Measurements from ENCODE around the gene HEATR1. TPM values are rescaled to one million over a fixed set of nuclear protein-coding genes. Genes with fewer than 3 reads are reported as not detected.
"Not testable (repeated sequence)": the region's sequence is repeated elsewhere in the genome, so short reads cannot be mapped to it uniquely, and the experiment has no call there.

HEATR1 gene
- total RNA-seq, 1 donor from 2014 or later: 34.6 TPM

DNA sequence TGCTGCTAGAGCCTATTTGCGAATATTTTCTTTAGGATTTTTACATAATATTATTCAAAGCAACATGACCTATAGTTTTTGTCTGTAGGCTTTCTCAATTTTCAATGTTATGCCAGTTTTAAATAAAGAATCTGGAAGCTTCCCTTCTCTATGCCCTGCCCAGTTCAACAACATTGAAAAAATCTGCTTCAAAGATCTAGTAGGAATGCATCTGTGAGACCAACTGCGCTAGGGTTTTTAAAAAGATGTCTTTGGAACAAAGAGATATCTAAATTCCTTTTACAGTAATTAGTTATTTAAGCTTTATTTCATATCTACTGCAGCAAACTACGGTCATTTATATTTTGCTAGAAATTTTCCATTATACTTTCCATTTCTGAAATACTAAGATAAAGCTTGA, 25.7 kb downstream of the HEATR1 start:
- Mint-ChIP-seq H3K4me3 (ENCODE audit: unreplicated experiment) (no peak overlapping the region), H3K36me3 (ENCODE audit: unreplicated experiment) (peaks cover 48% of the 10 kb centered on the region), H3K9me3 (ENCODE audit: unreplicated experiment) (no peaks in the 10 kb centered on the region), H3K27ac (ENCODE audit: unreplicated experiment) (no peak overlapping the region), H3K27me3 (ENCODE audit: unreplicated experiment) (no peaks in the 10 kb centered on the region), H3K4me1 (ENCODE audit: unreplicated experiment) (no peaks in the 10 kb centered on the region)
- DNase-seq (ENCODE audit: extremely low spot score, unreplicated experiment): no peak
- no peak for TF ChIP-seq CTCF (IDR thresholded peaks at IDR 0.05)

GRCh38 chr1:236577041-236577440, 27.3 kb downstream of the HEATR1 start:
- DNase-seq (ENCODE audit: extremely low spot score, unreplicated experiment); H3K4me3 Mint-ChIP-seq (ENCODE audit: unreplicated experiment); H3K27ac Mint-ChIP-seq (ENCODE audit: unreplicated experiment); H3K4me1 Mint-ChIP-seq (ENCODE audit: unreplicated experiment); H3K27me3 Mint-ChIP-seq (ENCODE audit: unreplicated experiment); H3K9me3 Mint-ChIP-seq (ENCODE audit: unreplicated experiment): not testable (repeated sequence)
- H3K36me3 Mint-ChIP-seq (ENCODE audit: unreplicated experiment): peaks cover 48% of the 10 kb centered on the region

DNA sequence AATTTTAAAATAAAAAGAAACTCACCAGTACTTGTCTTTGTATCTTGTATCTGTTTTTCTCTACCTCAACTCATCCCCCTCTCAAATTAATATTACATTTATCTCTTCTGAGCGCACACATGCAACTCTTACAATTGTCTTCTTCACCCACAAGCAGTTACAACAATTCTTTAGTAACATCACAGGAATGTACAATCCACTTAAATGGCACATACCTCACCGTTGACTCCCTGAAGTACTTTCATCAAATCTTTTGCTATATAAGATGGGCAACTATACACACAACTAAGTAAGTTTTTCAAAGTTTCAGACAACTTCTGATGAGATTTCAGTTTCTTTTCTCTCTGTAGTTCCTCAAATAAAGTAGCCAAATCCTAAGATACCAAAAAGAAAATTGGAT, 28.3 kb downstream of the HEATR1 start:
- Mint-ChIP-seq H3K36me3 (ENCODE audit: unreplicated experiment) (peaks cover 43% of the 10 kb centered on the region), H3K27ac (ENCODE audit: unreplicated experiment) (no peak overlapping the region), H3K27me3 (ENCODE audit: unreplicated experiment) (no peaks in the 10 kb centered on the region), H3K4me1 (ENCODE audit: unreplicated experiment) (no peaks in the 10 kb centered on the region), H3K4me3 (ENCODE audit: unreplicated experiment) (no peak overlapping the region), H3K9me3 (ENCODE audit: unreplicated experiment) (no peaks in the 10 kb centered on the region)
- no peak for DNase-seq (ENCODE audit: extremely low spot score, unreplicated experiment)
- no peak for TF ChIP-seq CTCF (IDR thresholded peaks at IDR 0.05)

DNA sequence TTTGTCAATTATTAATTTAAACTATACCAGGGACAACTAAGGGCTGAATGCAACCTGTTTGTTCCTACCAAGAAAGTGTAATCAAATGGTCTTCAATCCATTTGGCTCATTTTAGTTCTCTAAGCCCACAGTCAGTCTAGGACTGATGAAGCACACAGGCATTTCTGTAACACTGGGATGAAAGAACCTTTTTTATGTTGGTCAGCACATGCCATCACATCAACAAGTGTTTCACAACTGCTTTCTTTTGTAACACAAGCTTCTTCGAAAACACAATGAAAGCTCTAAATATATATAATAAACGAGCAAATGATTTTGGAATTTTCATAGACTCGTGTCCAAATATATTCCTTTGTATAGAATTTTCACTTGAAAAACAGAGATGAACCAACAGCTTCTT, 28.8 kb downstream of the HEATR1 start:
- Mint-ChIP-seq H3K27ac (ENCODE audit: unreplicated experiment) (no peak overlapping the region), H3K4me1 (ENCODE audit: unreplicated experiment) (no peaks in the 10 kb centered on the region), H3K4me3 (ENCODE audit: unreplicated experiment) (no peak overlapping the region), H3K36me3 (ENCODE audit: unreplicated experiment) (peaks cover 47% of the 10 kb centered on the region), H3K9me3 (ENCODE audit: unreplicated experiment) (no peaks in the 10 kb centered on the region), H3K27me3 (ENCODE audit: unreplicated experiment) (no peaks in the 10 kb centered on the region)
- no peak for DNase-seq (ENCODE audit: extremely low spot score, unreplicated experiment)
- no peak for TF ChIP-seq CTCF (IDR thresholded peaks at IDR 0.05)

DNA sequence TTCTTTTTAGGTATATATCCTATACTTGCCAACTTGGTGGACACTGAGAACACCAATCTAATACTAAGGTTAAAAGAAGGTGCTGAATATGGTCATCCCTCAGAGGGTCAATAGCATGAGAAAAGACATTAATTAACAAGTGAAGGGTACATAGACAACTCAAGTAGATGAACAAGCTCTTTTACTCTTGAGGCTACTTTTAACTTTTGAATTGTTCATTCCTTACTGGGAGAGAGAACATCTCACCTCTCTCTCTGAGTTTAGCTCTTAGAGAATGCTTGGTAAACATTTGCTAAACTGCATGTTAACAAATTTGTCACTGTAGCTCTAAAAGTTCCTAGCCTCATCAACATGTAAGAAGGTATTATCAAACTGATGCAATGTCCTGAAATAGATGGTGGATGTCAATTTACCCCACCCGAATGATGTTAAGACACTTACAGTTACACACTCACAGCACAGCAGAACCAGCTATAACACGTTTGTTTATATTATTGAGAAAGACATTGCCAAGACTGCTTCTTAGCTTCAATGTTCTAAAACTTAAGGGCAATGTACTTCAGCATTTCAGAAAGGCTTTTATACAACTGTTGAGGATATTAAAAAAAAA, 35.9 kb downstream of the HEATR1 start:
- no peak for TF ChIP-seq CTCF (IDR thresholded peaks at IDR 0.05)
- Mint-ChIP-seq H3K27ac (ENCODE audit: unreplicated experiment) (no peak overlapping the region), H3K27me3 (ENCODE audit: unreplicated experiment) (no peaks in the 10 kb centered on the region), H3K4me3 (ENCODE audit: unreplicated experiment) (no peak overlapping the region), H3K9me3 (ENCODE audit: unreplicated experiment) (no peaks in the 10 kb centered on the region), H3K4me1 (ENCODE audit: unreplicated experiment) (no peaks in the 10 kb centered on the region), H3K36me3 (ENCODE audit: unreplicated experiment) (peaks cover 58% of the 10 kb centered on the region)
- no peak for DNase-seq (ENCODE audit: extremely low spot score, unreplicated experiment)

- H3K27ac Mint-ChIP-seq (ENCODE audit: unreplicated experiment): no peak overlapping the region
- H3K9me3 Mint-ChIP-seq (ENCODE audit: unreplicated experiment): no peaks in the 10 kb centered on the region
- H3K4me3 Mint-ChIP-seq (ENCODE audit: unreplicated experiment): no peak overlapping the region
- no peak for TF ChIP-seq CTCF (IDR thresholded peaks at IDR 0.05)
- H3K27me3 Mint-ChIP-seq (ENCODE audit: unreplicated experiment): no peaks in the 10 kb centered on the region
- H3K4me1 Mint-ChIP-seq (ENCODE audit: unreplicated experiment): no peaks in the 10 kb centered on the region
- H3K36me3 Mint-ChIP-seq (ENCODE audit: unreplicated experiment): peaks cover 57% of the 10 kb centered on the region
- no peak for DNase-seq (ENCODE audit: extremely low spot score, unreplicated experiment)
These were observed 38.8 kb downstream of the HEATR1 start for GRCh38 chr1:236565530-236565929.

All from osteocyte (in vitro differentiated cells).